NCI-H187 (cell line): ENCODE results near the gene CCHCR1.

Experiments used
- DNase-seq, 2 experiments: peaks; one replicate each; lab custom pipeline; 2025; lab: John Stamatoyannopoulos, UW

CCHCR1 gene

GRCh38 chr6:31107052-31107451 lies 50.5 kb downstream of the CCHCR1 start:
- no peak for DNase-seq

- DNase-seq: no peak
Observed at GRCh38 chr6:31103136-31103535, 54.5 kb downstream of the CCHCR1 start.

DNA sequence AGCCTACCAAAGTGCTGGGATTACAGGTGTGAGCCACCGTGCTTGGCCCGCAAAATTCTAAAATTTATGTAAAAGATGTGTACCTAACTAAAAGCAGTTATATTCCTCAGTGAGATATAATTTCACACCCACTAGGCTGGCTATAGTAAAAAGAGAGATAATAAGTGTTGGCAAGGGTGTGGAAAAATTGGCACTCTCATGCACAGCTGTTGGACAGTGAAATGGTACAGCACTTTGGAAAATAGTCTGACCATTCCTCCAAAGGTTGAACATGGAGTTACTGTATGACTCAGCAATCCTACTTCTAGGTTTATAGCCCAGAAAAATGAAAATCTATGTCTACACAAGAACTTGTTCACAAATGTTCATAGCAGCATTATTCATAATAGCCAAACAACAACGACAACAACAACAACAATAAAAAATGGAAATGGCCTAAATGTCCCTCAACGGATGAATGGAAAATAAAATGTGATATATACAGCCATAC lies 59.1 kb downstream of the CCHCR1 start:
- no peak for DNase-seq

- no peak for DNase-seq
Observed at GRCh38 chr6:31096656-31097055, 60.9 kb downstream of the CCHCR1 start.

- no peak for DNase-seq
Observed at GRCh38 chr6:31096215-31096614, 61.4 kb downstream of the CCHCR1 start.

- no peak for DNase-seq
Observed at GRCh38 chr6:31094389-31094881, 63.2 kb downstream of the CCHCR1 start.

- no peak for DNase-seq
Observed at GRCh38 chr6:31092769-31093505, 64.7 kb downstream of the CCHCR1 start.
